HepG2 (cell line): ENCODE measurements around the gene PPP3R1. TPM values are rescaled to one million over a fixed set of nuclear protein-coding genes. Genes with fewer than 3 reads are reported as not detected.

Experiments
- ATAC-seq: fragments of 200-7000 bp; cut with Tn5 transposase; 3 replicates; pipeline ENCODE4 v1.9.1; 2020; ENCODE audit warnings: mild to moderate bottlenecking, moderate library complexity
- BruUV-seq: library from RNA; stranded (reverse); fragments of 400-500 nt; replicated peaks from 2 replicates; lab custom pipeline; 2021; lab: Mats Ljungman, UMichigan
- CTCF ChIA-PET: fragments of 300-600 bp; formaldehyde crosslinking; extraction: SDS; loops from one replicate; lab custom pipeline; 2021; ENCODE audit warnings: low total read pairs, inconsistent platforms, low intra/inter-chr PET ratio; lab: Yijun Ruan, JAX
- POLR2A ChIA-PET: fragments of 350-600 bp; sonication (Branson Sonifier 250); formaldehyde crosslinking; loops from one replicate; lab custom pipeline; 2020; ENCODE audit warnings: antibody characterized with exemption, inconsistent platforms; lab: Yijun Ruan, JAX
- DNase-seq: peaks from one replicate; pipeline ENCODE4 v3.0.0-alpha.2; 2015; ENCODE audit warnings: low spot score
- FAIRE-seq: peaks from 3 replicates; lab custom pipeline; 2011; peaks lifted over from hg19 to GRCh38; lab: Jason Lieb, UNC
- H2AFZ ChIP-seq: one replicate; pipeline ENCODE4 v1.6.1; 2011; ENCODE audit warnings: low read length, inconsistent platforms
- H3K27ac ChIP-seq: fragments of 300-600 bp; 3 replicates; pipeline ENCODE4 v1.8.0; 2011; ENCODE audit warnings: mixed run types, mild to moderate bottlenecking, mixed read lengths, low read length, inconsistent platforms; ENCODE audit not compliant: insufficient read depth; ENCODE audit errors: extremely low read length
- H3K27me3 ChIP-seq, 2 experiments: fragments of 200-600 bp in 1 of 2; 2 replicates in 1 of 2; 3 replicates in 1 of 2; pipeline versions ENCODE4 v1.6.0 to v1.8.0; 2011; ENCODE audit warnings: low read length in 2 of 2, mild to moderate bottlenecking in 2 of 2, moderate library complexity in 2 of 2, inconsistent platforms in 1 of 2; ENCODE audit not compliant: insufficient read depth in 2 of 2, control insufficient read depth in 1 of 2
- H3K36me3 ChIP-seq, 2 experiments: fragments of 200-600 bp in 1 of 2; replicated peaks in 1 of 2; 2 replicates in 1 of 2; 3 replicates in 1 of 2; pipeline versions ENCODE4 v1.5.1 to v1.8.0; 2011; ENCODE audit warnings: low read length in 2 of 2, inconsistent platforms in 1 of 2; ENCODE audit not compliant: insufficient read depth in 2 of 2, control insufficient read depth in 1 of 2
- H3K4me1 ChIP-seq: 2 replicates; pipeline ENCODE4 v1.5.1; 2012; ENCODE audit warnings: low read length, inconsistent platforms; ENCODE audit not compliant: insufficient read depth
- H3K4me2 ChIP-seq: 2 replicates; pipeline ENCODE4 v1.6.0; 2011; ENCODE audit warnings: low read depth, low read length, inconsistent platforms
- H3K4me3 ChIP-seq, 3 experiments: fragments of 200-600 bp in 1 of 3; sonication (generic), shearing (Covaris generic) in 1 of 3; replicated peaks in 1 of 3; 2 replicates each; pipeline ENCODE4 v1.5.1; 2011 to 2016; ENCODE audit warnings: low read length in 3 of 3, inconsistent platforms in 2 of 3, low read depth in 2 of 3, mild to moderate bottlenecking in 2 of 3, control low read depth in 1 of 3, mixed read lengths in 1 of 3; ENCODE audit not compliant: insufficient read depth in 1 of 3
- H3K79me2 ChIP-seq: one replicate; pipeline ENCODE4 v1.6.1; 2011; ENCODE audit warnings: low read length, inconsistent platforms; ENCODE audit not compliant: insufficient read depth
- H3K9ac ChIP-seq: 2 replicates; pipeline ENCODE4 v1.6.0; 2011; ENCODE audit warnings: mild to moderate bottlenecking, low read depth, low read length, inconsistent platforms; ENCODE audit not compliant: insufficient read depth
- H3K9me3 ChIP-seq: 2 replicates; pipeline ENCODE4 v1.5.1; 2012; ENCODE audit warnings: mild to moderate bottlenecking, low read length
- H4K20me1 ChIP-seq: 2 replicates; pipeline ENCODE4 v1.6.0; 2011; ENCODE audit warnings: inconsistent platforms, mild to moderate bottlenecking, low read length, moderate library complexity; ENCODE audit not compliant: insufficient read depth
- ATF1 ChIP-seq: IDR thresholded peaks from 2 replicates; pipeline ENCODE4 v1.6.1; 2016; ENCODE audit warnings: mild to moderate bottlenecking, control low read depth
- BORCS8-MEF2B ChIP-seq: sonication (generic); formaldehyde crosslinking; IDR thresholded peaks from 2 replicates; pipeline ENCODE4 v1.8.0; 2022; ENCODE audit warnings: mild to moderate bottlenecking, missing genetic modification reagents
- HDAC6 ChIP-seq: fragments of 200-600 bp; sonication (generic); IDR thresholded peaks from 2 replicates; pipeline ENCODE4 v1.7.0; 2017; ENCODE audit warnings: mild to moderate bottlenecking, antibody characterized with exemption, low read length, low read depth
- HOXA7 ChIP-seq: sonication (generic); formaldehyde crosslinking; IDR thresholded peaks from 2 replicates; pipeline ENCODE4 v1.8.1; 2022; ENCODE audit warnings: mild to moderate bottlenecking, missing genetic modification reagents, moderate library complexity
- KDM4B ChIP-seq: sonication (generic); formaldehyde crosslinking; IDR thresholded peaks from 2 replicates; pipeline ENCODE4 v1.4.0; 2020; ENCODE audit warnings: missing genetic modification reagents
- MAF1 ChIP-seq: sonication (generic); formaldehyde crosslinking; IDR thresholded peaks from 2 replicates; pipeline ENCODE4 v1.5.0; 2020; ENCODE audit warnings: missing genetic modification reagents, borderline replicate concordance
- RBAK ChIP-seq: sonication (generic); formaldehyde crosslinking; IDR thresholded peaks from 2 replicates; pipeline ENCODE4 v1.5.1; 2020; ENCODE audit warnings: mild to moderate bottlenecking, missing genetic modification reagents
- ZNF567 ChIP-seq: sonication (generic); formaldehyde crosslinking; IDR thresholded peaks from 2 replicates; pipeline ENCODE4 v1.8.1; 2023; ENCODE audit warnings: mild to moderate bottlenecking, missing genetic modification reagents, borderline replicate concordance
- WGBS: methylation state at CpG from one replicate; pipeline ENCODE4 v1.1.6; 2017; ENCODE audit warnings: low lambda C conversion rate; 5-methylcytosine and 5-hydroxymethylcytosine counted together
- in situ Hi-C: cut with HindIII; loops from 2 replicates; pipeline ENCODE4 v1.10.0; 2017; ENCODE audit warnings: low pct_unique_long_range_greater_than_20kb; ENCODE audit not compliant: extremely low pct_ligation_motif_present
- intact Hi-C: fragments of 100-400 bp; cut with micrococcal nuclease; formaldehyde crosslinking; loops from one replicate; pipeline ENCODE4 v1.10.0; 2022; ENCODE audit not compliant: unreplicated experiment
- polyA plus RNA-seq, 8 experiments: library from polyadenylated mRNA; depleted of rRNA in 3 of 8; stranded (reverse) in 7 of 8; unstranded in 1 of 8; fragments of >200 nt; fragmentation: Illumina TruSeq in 4 of 8; extraction: Trizol in 4 of 8; gene quantifications; 2 replicates each; pipeline versions ENCODE4 v1.2.1 to v1.2.3, GENCODE V29; 2011 to 2016; ENCODE audit warnings: low read depth in 4 of 8, missing spikeins in 1 of 8, mixed read lengths in 1 of 8; ENCODE audit not compliant: insufficient read depth in 1 of 8
- total RNA-seq, 5 experiments: library from RNA; depleted of rRNA; stranded (reverse); fragments of >200 nt; fragmentation: Illumina TruSeq; extraction: Trizol; gene quantifications; 2 replicates each; pipeline ENCODE4 v1.2.3, GENCODE V29; 2016; ENCODE audit warnings: low read depth in 1 of 5
- TF ChIP-seq, protein P1 (sequence below): sonication (generic); formaldehyde crosslinking; IDR thresholded peaks from 2 replicates; pipeline ENCODE4 v1.8.1; 2023; ENCODE audit warnings: mild to moderate bottlenecking, missing genetic modification reagents
- TF ChIP-seq, protein P2 (sequence below): sonication (generic); formaldehyde crosslinking; IDR thresholded peaks from 2 replicates; pipeline ENCODE4 v1.5.0; 2020; ENCODE audit warnings: missing genetic modification reagents

Gene PPP3R1
- total and polyA plus RNA-seq, 2 of the 13 experiments (the other 11 are each of a cell fraction or from before 2014, with no cell fraction given), result 11.6 to 25.7 TPM

DNA sequence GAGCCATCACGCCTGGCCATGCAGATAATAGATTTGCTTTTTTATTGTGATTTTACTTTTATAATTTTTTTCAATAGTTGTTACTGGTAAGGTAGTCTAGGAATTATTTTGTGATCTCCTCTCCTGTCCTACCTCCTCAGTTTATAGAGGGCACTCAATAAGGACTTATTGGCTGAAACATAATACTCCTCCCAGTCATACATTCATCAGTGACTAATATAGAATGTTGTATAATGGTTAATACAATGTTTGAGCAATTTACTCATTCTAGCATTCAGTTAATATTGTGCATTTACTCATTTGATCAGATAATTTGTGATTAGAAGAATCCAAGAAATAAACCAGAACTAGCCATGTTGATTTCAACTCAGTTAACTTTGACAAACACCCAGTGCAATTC is 25.8 kb upstream of the PPP3R1 start:
- Histone ChIP-seq H2AFZ (no peak overlapping the region), H3K79me2 (no peaks in the 10 kb centered on the region), H3K36me3 (no peaks in the 10 kb centered on the region), H3K9ac (no peak overlapping the region), H4K20me1 (no peaks in the 10 kb centered on the region), H3K4me3 (no peak overlapping the region), H3K27ac (no peak overlapping the region), H3K4me1 (peaks cover 9% of the 10 kb centered on the region), H3K4me2 (no peak overlapping the region), H3K9me3 (no peaks in the 10 kb centered on the region), H3K27me3 (no peaks in the 10 kb centered on the region)
- WGBS, result 59% methylated on average over 1 of the region's 1 CpG
- no peak for DNase-seq
- no peak for ATAC-seq
- no TSS peak for BruUV-seq
- ChIA-PET POLR2A (no interaction called here), CTCF (no interaction called here)
- in situ Hi-C loops, result no loop called here
- no peak for FAIRE-seq
- intact Hi-C loops, result no loop called here
- TF ChIP-seq ZNF567 (CRISPR knock-in tag) (no peak), KDM4B (CRISPR knock-in tag) (no peak), MAF1 (no peak), ATF1 (CRISPR knock-in tag) (no peak), HDAC6 (no peak), RBAK (CRISPR knock-in tag) (no peak), BORCS8-MEF2B (CRISPR knock-in tag) (no peak), HOXA7 (no peak)
- TF ChIP-seq, protein P1, sequence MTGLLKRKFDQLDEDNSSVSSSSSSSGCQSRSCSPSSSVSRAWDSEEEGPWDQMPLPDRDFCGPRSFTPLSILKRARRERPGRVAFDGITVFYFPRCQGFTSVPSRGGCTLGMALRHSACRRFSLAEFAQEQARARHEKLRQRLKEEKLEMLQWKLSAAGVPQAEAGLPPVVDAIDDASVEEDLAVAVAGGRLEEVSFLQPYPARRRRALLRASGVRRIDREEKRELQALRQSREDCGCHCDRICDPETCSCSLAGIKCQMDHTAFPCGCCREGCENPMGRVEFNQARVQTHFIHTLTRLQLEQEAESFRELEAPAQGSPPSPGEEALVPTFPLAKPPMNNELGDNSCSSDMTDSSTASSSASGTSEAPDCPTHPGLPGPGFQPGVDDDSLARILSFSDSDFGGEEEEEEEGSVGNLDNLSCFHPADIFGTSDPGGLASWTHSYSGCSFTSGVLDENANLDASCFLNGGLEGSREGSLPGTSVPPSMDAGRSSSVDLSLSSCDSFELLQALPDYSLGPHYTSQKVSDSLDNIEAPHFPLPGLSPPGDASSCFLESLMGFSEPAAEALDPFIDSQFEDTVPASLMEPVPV (CRISPR knock-in tag), result no peak
- TF ChIP-seq, protein P2, sequence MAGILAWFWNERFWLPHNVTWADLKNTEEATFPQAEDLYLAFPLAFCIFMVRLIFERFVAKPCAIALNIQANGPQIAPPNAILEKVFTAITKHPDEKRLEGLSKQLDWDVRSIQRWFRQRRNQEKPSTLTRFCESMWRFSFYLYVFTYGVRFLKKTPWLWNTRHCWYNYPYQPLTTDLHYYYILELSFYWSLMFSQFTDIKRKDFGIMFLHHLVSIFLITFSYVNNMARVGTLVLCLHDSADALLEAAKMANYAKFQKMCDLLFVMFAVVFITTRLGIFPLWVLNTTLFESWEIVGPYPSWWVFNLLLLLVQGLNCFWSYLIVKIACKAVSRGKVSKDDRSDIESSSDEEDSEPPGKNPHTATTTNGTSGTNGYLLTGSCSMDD (CRISPR knock-in tag), result no peak
- TF ChIP-seq, all 625 proteins: peak for 0
